Large intestine (tissue), 3 donors: Measurements from ENCODE around the gene ARVCF. TPM values are rescaled to one million over a fixed set of nuclear protein-coding genes. Genes with fewer than 3 reads are reported as not detected.

Experiments
- DNase-seq, 2 donors: peaks; one replicate each; pipeline versions ENCODE4 v3.0.0 to v3.0.0-alpha.2; 2013
- H3K27ac ChIP-seq: one replicate; pipeline ENCODE4 v1.5.1; 2013; ENCODE audit warnings: low read length
- H3K27me3 ChIP-seq: 2 replicates; pipeline ENCODE4 v1.6.1; 2013; ENCODE audit warnings: low read length; ENCODE audit not compliant: control insufficient read depth, insufficient read depth
- H3K36me3 ChIP-seq: 2 replicates; pipeline ENCODE4 v1.6.1; 2013; ENCODE audit warnings: low read length; ENCODE audit not compliant: control insufficient read depth, insufficient read depth
- H3K4me1 ChIP-seq: one replicate; pipeline ENCODE4 v1.6.1; 2013; ENCODE audit warnings: low read length; ENCODE audit not compliant: control insufficient read depth, insufficient read depth
- H3K4me3 ChIP-seq: one replicate; pipeline ENCODE4 v1.5.1; 2013; ENCODE audit warnings: low read length
- H3K9me3 ChIP-seq: one replicate; pipeline ENCODE4 v1.6.1; 2013; ENCODE audit warnings: mild to moderate bottlenecking, low read depth, low read length, moderate library complexity; ENCODE audit not compliant: control insufficient read depth
- WGBS: methylation state at CpG from one replicate; pipeline ENCODE4 v1.1.5; 2013; ENCODE audit warnings: low lambda C conversion rate; ENCODE audit not compliant: insufficient coverage; 5-methylcytosine and 5-hydroxymethylcytosine counted together
- polyA plus RNA-seq: library from polyadenylated mRNA; unstranded; fragments of 120-200 nt; gene quantifications from one replicate; pipeline ENCODE4 v1.2.1, GENCODE V29; 2013

ARVCF gene
- polyA plus RNA-seq, 1 donor, result 21.8 TPM

DNA sequence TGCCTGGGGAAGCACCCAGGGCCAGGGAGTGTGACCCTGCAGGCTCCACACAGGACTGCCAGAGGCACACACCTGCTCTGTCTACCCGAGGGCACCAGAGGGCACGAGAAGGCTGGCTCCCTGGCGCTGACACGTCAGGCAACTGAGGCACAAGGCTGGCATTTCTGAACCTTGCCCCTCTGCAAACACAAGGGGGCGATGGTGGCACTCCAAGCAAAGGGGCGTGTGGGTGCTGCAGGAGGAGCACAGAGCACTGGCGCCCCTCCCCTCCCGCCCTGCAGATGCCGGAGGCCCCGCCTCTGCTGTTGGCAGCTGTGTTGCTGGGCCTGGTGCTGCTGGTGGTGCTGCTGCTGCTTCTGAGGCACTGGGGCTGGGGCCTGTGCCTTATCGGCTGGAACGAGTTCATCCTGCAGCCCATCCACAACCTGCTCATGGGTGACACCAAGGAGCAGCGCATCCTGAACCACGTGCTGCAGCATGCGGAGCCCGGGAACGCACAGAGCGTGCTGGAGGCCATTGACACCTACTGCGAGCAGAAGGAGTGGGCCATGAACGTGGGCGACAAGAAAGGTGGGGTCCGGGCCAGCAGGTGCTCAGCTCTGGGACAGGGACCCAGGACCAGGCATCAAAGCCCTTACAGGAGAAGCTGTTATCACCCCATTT is 54.2 kb downstream of the ARVCF start:
- WGBS, result no CpG with 5 or more reads among the region's 22 CpGs
- H3K36me3 ChIP-seq, result peaks cover 40% of the 10 kb centered on the region
- peak; percentile 90 to 92 for DNase-seq
- H3K27ac ChIP-seq, result peak overlapping the region; percentile 100
- H3K4me3 ChIP-seq, result peak overlapping the region; percentile 56
- H3K27me3 ChIP-seq, result no peaks in the 10 kb centered on the region
- H3K4me1 ChIP-seq, result peaks cover 64% of the 10 kb centered on the region
- no peaks in the 10 kb centered on the region for H3K9me3 ChIP-seq

DNA sequence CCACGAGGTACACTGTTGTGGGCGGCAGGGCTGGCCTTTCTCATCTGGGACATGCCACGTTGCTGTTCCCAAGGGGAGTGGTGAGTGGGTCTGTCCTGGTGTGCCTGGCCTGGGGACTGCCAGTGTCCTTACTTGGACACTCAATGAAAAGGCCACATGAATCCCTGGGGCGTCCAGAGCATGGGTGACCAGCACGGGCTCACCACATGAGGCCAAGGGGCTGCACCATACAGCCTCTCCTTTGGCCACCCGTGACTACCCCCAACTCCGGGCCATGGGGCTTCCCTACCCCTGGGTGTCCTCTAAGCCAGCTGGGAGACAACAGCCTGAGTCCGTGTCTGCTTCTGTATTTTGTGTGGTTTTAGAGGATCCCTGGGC is 54.8 kb downstream of the ARVCF start:
- no CpG with 5 or more reads among the region's 8 CpGs for WGBS
- Histone ChIP-seq H3K27me3 (no peaks in the 10 kb centered on the region), H3K27ac (peak overlapping the region; percentile 100), H3K36me3 (peaks cover 35% of the 10 kb centered on the region), H3K4me3 (no peak overlapping the region), H3K4me1 (peaks cover 64% of the 10 kb centered on the region), H3K9me3 (no peaks in the 10 kb centered on the region)
- no peak for DNase-seq

DNA sequence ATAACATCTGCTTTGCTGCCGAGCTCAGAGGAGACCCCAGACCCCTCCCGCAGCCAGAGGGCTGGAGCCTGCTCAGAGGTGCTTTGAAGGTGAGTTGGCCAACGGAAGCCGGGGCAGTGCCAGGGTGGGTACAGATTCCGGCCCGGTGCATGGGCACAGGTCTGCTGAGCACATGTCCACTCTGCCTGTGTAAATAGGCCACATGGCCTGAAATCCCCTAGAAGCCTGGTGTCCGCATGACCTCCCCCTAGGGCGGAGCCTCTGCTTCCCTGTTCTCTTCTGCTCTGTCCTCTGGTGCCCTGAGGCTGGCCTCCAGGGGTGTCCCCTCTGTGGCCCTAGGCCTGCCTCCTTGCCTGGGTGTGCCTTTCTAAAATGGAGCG is 55.4 kb downstream of the ARVCF start:
- Histone ChIP-seq H3K4me3 (no peak overlapping the region), H3K27me3 (no peaks in the 10 kb centered on the region), H3K36me3 (peaks cover 31% of the 10 kb centered on the region), H3K9me3 (no peaks in the 10 kb centered on the region), H3K4me1 (peaks cover 64% of the 10 kb centered on the region), H3K27ac (peak overlapping the region; percentile 87)
- DNase-seq, result no peak
- no CpG with 5 or more reads among the region's 9 CpGs for WGBS

DNA sequence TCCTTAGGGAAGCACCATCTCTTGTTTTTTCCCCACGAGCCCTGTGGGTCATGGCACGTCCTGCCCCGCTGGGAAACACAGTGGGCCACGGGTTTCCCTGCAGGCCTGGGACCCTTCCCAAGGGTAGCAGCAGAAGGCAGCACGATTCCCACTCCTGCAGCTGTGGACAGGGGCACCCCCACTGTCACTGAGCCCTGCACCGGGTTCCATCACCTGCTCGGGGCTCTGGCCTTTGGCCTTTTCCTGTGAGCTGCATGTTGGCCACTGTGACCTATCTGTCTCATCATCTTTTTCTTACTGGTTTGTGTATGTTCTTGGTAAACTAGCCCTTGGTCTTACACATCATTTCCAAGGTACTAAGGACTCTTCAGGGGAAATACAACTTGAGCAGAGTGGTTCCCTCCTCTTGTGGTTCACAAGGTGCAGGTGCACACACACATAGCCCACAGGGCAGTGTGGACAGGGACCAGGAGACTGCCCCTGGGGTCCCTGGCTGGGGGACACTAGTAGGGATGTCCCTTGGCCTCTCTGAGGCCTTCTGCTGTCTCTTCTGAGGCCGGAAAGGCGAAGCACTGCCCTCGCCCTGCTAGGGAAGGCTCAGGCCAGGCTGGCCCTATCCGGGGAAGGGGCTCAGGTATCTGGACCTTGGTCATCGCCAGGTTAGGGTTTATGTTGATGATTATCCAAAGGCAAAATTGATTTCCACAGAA is 56.0 kb downstream of the ARVCF start:
- DNase-seq, result no peak
- Histone ChIP-seq H3K27me3 (no peaks in the 10 kb centered on the region), H3K9me3 (no peaks in the 10 kb centered on the region), H3K27ac (peak overlapping the region; percentile 87), H3K36me3 (peaks cover 27% of the 10 kb centered on the region), H3K4me1 (peaks cover 59% of the 10 kb centered on the region), H3K4me3 (no peak overlapping the region)
- WGBS, result no CpG with 5 or more reads among the region's 12 CpGs

DNA sequence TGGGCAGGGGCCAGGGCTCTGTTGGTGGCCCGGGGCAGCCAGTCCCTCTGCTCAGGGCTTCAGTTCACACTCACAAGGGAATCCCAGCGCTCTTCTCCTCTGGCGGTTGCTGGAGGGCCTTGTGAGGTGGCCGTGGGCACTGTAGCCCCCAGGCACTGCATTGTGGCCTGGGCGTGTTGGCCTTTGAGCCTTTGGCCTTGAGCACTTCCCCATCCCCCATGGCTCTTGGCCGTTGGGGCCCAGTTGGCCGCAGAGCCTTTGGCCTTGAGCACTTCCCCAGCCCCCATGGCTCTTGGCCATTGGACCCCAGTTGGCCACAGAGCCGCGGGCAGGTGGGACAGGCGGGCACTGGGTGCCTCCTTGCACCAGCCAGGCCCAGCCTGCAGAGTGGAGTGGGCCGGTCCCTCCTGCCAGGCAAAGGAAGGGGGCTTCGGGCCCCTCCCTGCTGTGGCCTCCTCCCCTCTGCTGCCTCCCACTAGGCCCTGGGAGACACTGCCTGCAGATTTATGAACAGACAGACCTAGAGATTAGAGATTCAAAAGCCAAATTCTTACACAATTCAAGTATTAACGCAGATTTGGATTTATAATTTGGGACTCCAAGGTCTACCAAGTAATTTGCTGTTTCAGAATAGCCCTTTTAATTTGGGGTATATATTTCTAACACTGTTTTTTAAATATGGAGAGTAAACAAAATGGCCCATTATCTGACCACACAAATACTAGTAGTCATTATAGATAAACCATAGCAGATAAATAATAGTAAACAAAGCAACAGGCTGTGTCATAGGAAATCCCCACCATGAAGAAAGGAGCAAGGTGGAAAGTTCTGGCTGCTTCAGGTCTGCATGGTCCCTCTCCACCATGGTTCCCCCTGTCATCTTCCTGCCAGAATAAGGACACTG is 56.8 kb downstream of the ARVCF start:
- no CpG with 5 or more reads among the region's 13 CpGs for WGBS
- Histone ChIP-seq H3K4me3 (peak overlapping the region; percentile 40), H3K27me3 (no peaks in the 10 kb centered on the region), H3K9me3 (no peaks in the 10 kb centered on the region), H3K4me1 (peaks cover 53% of the 10 kb centered on the region), H3K36me3 (peaks cover 23% of the 10 kb centered on the region), H3K27ac (peak overlapping the region; percentile 87)
- DNase-seq, result no peak

DNA sequence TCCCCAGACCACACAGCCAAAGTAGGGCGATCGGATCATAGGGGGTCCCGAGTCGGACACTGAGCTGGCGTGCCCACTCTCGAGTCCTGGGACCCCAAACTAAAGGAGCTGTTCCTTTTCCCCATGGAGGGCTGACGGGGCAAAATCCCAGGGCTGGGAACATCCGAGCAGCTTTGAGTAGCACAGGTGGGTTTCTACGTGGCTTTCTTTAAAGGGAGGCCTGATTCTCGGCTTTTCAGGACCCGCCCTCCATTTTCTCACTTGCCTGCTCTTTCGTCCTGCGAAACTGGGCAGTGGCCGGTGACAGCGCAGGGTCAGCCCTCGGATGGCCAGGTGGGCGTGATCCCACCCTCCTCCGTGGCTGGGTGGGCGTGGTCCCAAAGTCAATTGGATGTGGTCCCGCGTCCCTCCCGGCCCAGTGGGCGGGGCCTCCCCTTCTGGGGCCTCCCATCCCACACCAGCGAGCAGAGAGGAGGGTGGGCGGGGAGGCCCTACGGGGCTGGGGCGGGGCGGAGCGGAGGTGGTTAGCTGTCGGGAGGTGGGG is 57.5 kb downstream of the ARVCF start:
- Histone ChIP-seq H3K4me3 (peak overlapping the region; percentile 40), H3K36me3 (peaks cover 15% of the 10 kb centered on the region), H3K9me3 (no peaks in the 10 kb centered on the region), H3K4me1 (peaks cover 48% of the 10 kb centered on the region), H3K27me3 (no peaks in the 10 kb centered on the region), H3K27ac (peak overlapping the region; percentile 87)
- peak; percentile 93 for DNase-seq
- no CpG with 5 or more reads among the region's 30 CpGs for WGBS

DNA sequence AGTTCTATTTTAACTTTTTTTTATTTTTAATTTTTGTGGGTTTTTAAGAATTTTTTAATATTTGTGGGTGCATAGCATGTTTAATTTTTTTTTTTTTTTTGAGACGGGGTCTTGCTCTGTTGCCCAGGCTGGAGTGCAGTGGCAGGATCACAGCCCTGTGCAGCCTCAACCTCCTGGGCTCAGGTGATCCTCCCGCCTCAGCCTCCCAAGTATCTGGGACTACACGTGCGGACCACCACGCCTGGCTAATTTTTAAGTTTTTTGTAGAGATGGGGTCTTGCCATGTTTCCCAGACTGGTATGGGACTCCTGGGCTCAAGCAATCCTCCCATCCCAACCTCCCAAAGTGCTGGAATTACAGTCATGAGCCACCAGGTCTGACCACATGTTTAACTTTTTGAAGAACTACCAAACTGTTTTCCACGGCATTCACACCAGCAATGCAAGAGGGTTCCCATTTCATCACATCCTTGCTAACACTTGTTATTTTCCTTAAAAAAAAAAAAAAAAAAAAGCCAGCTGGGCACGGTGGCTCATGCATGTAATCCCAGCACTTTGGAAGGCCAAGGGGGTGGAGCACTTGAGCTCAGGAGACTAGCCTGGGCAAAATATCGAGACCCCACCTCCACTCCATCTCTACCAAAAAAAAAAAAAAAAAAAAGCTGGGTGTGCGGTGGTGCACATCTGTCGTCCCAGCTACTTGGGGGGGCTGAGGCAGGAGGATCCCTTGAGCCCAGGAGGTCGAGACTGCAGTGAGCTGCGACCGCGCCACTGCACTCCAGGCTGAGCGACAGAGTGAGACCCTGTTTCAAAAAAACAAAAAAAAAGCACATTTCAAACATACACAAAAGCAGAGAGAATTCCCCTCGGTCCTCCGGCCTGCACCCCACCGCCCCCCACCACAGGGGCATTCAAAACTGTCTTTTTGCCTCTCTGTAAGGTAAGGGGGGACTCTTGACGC is 58.3 kb downstream of the ARVCF start:
- Histone ChIP-seq H3K27ac (peak overlapping the region; percentile 87), H3K4me1 (peaks cover 42% of the 10 kb centered on the region), H3K27me3 (no peaks in the 10 kb centered on the region), H3K9me3 (no peaks in the 10 kb centered on the region), H3K4me3 (peak overlapping the region; percentile 40), H3K36me3 (peaks cover 8% of the 10 kb centered on the region)
- peak in 1 of 2 donors; percentile 6 for DNase-seq
- no CpG with 5 or more reads among the region's 19 CpGs for WGBS

DNA sequence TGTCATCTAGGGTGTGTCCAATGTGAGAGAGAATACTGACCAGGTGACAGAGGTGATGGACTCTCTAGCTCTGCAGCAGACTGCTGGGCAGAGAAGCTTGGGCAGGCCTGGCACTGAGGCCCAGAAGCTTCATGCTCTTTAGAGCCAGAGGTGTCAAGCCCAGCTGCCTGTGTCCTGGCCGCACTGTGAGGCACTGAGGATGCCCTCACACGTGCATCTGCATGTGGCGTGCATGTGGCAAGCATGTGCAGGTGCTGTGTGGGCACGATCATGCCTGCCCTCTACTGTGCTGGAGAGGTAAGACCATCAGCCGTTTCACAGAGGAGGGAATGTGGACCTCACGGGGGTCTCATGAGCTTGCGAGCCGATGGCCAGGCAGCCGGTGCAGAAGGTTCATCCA is 59.2 kb downstream of the ARVCF start:
- H3K4me1 ChIP-seq, result peaks cover 38% of the 10 kb centered on the region
- no CpG with 5 or more reads among the region's 9 CpGs for WGBS
- DNase-seq, result peak in 1 of 2 donors; percentile 5

DNA sequence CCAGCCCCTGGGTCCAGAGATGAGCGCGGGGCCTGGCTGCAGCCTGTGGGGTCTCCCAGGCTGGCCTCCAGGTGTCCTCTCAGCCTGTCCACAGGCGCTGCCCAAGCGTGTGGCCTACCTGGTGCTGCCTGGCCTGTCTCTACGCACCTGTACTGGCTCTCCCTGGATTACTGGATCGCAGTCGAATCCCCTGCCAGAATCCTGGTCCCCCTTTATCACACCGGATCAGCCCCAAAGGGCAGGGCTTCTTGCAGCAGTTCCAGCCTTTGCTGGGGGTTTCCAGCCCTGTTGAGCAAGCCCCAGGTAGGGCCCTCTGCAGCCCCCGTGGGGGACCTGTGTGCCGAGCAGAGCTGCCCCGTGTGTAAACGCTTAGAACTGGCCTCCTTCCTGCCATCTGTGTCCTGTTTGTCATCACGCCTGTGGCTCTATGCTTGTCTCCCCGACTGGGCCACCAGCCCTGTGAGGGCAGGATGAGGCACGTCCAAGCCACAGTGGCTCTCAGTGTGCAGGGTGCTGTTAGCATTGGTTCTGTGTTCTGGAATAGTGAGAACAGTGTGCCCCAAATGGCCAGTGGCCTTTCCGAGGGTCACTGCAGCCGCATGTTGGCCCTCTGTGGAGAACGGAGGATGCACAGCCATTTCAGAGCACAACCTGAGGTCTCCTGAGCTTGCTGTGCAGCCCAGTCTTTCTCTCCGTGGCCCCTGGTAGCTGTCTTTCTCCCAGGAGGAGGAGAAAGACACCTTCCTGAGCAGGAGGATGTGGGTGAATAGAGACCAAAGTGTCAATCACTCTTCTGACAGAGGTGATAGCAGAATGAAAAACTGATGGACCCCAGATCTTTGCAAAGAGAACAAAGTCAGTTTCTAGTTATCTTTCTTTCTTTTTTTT is 61.1 kb downstream of the ARVCF start:
- peaks cover 18% of the 10 kb centered on the region for H3K4me1 ChIP-seq
- no CpG with 5 or more reads among the region's 19 CpGs for WGBS
- H3K9me3 ChIP-seq, result no peaks in the 10 kb centered on the region
- H3K4me3 ChIP-seq, result no peak overlapping the region
- no peak overlapping the region for H3K27ac ChIP-seq
- no peak for DNase-seq
- peaks cover 9% of the 10 kb centered on the region for H3K36me3 ChIP-seq
- no peaks in the 10 kb centered on the region for H3K27me3 ChIP-seq

More for the DNA sequence above, 59.2 kb downstream of the ARVCF start:
- peaks cover 8% of the 10 kb centered on the region for H3K36me3 ChIP-seq
- H3K9me3 ChIP-seq, result no peaks in the 10 kb centered on the region
- no peak overlapping the region for H3K27ac ChIP-seq
- no peaks in the 10 kb centered on the region for H3K27me3 ChIP-seq
- H3K4me3 ChIP-seq, result no peak overlapping the region
